GM12891 (cell line): ENCODE results near the gene PRRX2.

ENCODE experiments used
- DNase-seq: peaks from one replicate; pipeline ENCODE4 v3.0.0; 2011; ENCODE audit warnings: low spot score; ENCODE audit not compliant: insufficient read length
- FAIRE-seq: peaks from 2 replicates; lab custom pipeline; 2011; peaks lifted over from hg19 to GRCh38; lab: Jason Lieb, UNC
- PAX5 ChIP-seq: IDR thresholded peaks from 2 replicates; pipeline ENCODE4 v1.6.1; 2011; ENCODE audit warnings: low read length, moderate library complexity, mild to moderate bottlenecking; ENCODE audit not compliant: insufficient read depth, severe bottlenecking
- POLR2A ChIP-seq: IDR thresholded peaks from 2 replicates; pipeline ENCODE4 v1.6.1; 2011; ENCODE audit warnings: low read depth, low read length, control low read depth
- POLR2AphosphoS5 ChIP-seq: IDR thresholded peaks from 2 replicates; pipeline ENCODE4 v1.6.1; 2011; ENCODE audit warnings: low read depth, low read length, control low read depth
- POU2F2 ChIP-seq: IDR thresholded peaks from 2 replicates; pipeline ENCODE4 v1.6.1; 2011; ENCODE audit warnings: low read depth, mild to moderate bottlenecking, control low read depth, low read length, moderate library complexity
- SPI1 ChIP-seq: IDR thresholded peaks from 2 replicates; pipeline ENCODE4 v1.6.1; 2011; ENCODE audit warnings: low read depth, low read length, control low read depth
- TAF1 ChIP-seq: IDR thresholded peaks from 2 replicates; pipeline ENCODE4 v1.6.1; 2011; ENCODE audit warnings: low read depth, low read length, control low read depth

Gene PRRX2

GRCh38 chr9:129644365-129644764 is 21.1 kb upstream of the PRRX2 start:
- DNase-seq = no peak
- no peak for FAIRE-seq
- TF ChIP-seq POLR2AphosphoS5 (no peak), PAX5 (no peak), POU2F2 (no peak), TAF1 (no peak), SPI1 (no peak)

- DNase-seq (no peak), FAIRE-seq (no peak)
- TF ChIP-seq POLR2AphosphoS5 (no peak), SPI1 (no peak), PAX5 (no peak), POU2F2 (no peak), TAF1 (no peak), POLR2A (no peak)
These were observed 20.5 kb upstream of the PRRX2 start for GRCh38 chr9:129644902-129645301.

GRCh38 chr9:129646252-129646651 is 19.2 kb upstream of the PRRX2 start:
- TF ChIP-seq SPI1 (no peak), TAF1 (no peak), PAX5 (no peak), POLR2A (no peak), POU2F2 (no peak), POLR2AphosphoS5 (no peak)
- DNase-seq (no peak), FAIRE-seq (no peak)

GRCh38 chr9:129646654-129647053 is 18.8 kb upstream of the PRRX2 start:
- no peak for TF ChIP-seq PAX5
- DNase-seq (no peak), FAIRE-seq (no peak)

GRCh38 chr9:129647635-129648034 is 17.8 kb upstream of the PRRX2 start:
- no peak for DNase-seq
- no peak for FAIRE-seq
- no peak for TF ChIP-seq SPI1
- TF ChIP-seq POU2F2 = no peak
- no peak for TF ChIP-seq POLR2A
- no peak for TF ChIP-seq TAF1
- no peak for TF ChIP-seq PAX5
- no peak for TF ChIP-seq POLR2AphosphoS5

- DNase-seq = no peak
- TF ChIP-seq POU2F2 (no peak), POLR2AphosphoS5 (no peak), TAF1 (no peak), PAX5 (no peak), SPI1 (no peak)
- peak; percentile 40 for FAIRE-seq
These were observed 17.2 kb upstream of the PRRX2 start for GRCh38 chr9:129648092-129648763.

- no peak for FAIRE-seq
- no peak for TF ChIP-seq POU2F2
- TF ChIP-seq POLR2A = no peak
- no peak for DNase-seq
These were observed 16.7 kb upstream of the PRRX2 start for GRCh38 chr9:129648764-129649115.

GRCh38 chr9:129649726-129650679 is 15.4 kb upstream of the PRRX2 start:
- FAIRE-seq (no peak), DNase-seq (no peak)
- TF ChIP-seq POU2F2 (no peak), PAX5 (no peak), SPI1 (no peak), TAF1 (no peak), POLR2A (no peak), POLR2AphosphoS5 (no peak)

GRCh38 chr9:129650680-129651235 is 14.7 kb upstream of the PRRX2 start:
- no peak for TF ChIP-seq PAX5
- no peak for TF ChIP-seq POLR2A
- TF ChIP-seq POU2F2 = no peak
- no peak for TF ChIP-seq POLR2AphosphoS5
- TF ChIP-seq TAF1 = no peak
- no peak for TF ChIP-seq SPI1
- FAIRE-seq (no peak), DNase-seq (no peak)

GRCh38 chr9:129653823-129654553 is 11.5 kb upstream of the PRRX2 start:
- TF ChIP-seq POU2F2 (no peak), POLR2AphosphoS5 (no peak), TAF1 (no peak), POLR2A (no peak)
- no peak for FAIRE-seq
- DNase-seq = no peak
